Liver (tissue), 3 donors: Measurements from ENCODE around the gene PRODH.
"Not testable (repeated sequence)": the region's sequence is repeated elsewhere in the genome, so short reads cannot be mapped to it uniquely, and the experiment has no call there.

ENCODE experiments used
- FOXA1 ChIP-seq: IDR thresholded peaks from 2 replicates; pipeline ENCODE4 v1.6.1; 2016; ENCODE audit warnings: antibody characterized with exemption
- RXRA ChIP-seq, 2 donors: IDR thresholded peaks; 2 replicates each; pipeline ENCODE4 v1.6.1; 2017 to 2018; ENCODE audit warnings: antibody characterized with exemption in 2 of 2, mild to moderate bottlenecking in 1 of 2
- TAF1 ChIP-seq: conservative IDR thresholded peaks from 2 replicates; pipeline ENCODE4 v1.6.1; 2016; ENCODE audit warnings: antibody characterized with exemption, mild to moderate bottlenecking
- TF ChIP-seq, protein P1 (sequence below): fragments of 150-350 bp; IDR thresholded peaks from 2 replicates; pipeline ENCODE4 v1.5.1; 2017; ENCODE audit warnings: improper control_type of control experiment, low read depth, low read length; ENCODE audit not compliant: missing input control
- TF ChIP-seq, protein P2 (sequence below): IDR thresholded peaks from 2 replicates; pipeline ENCODE4 v1.6.1; 2016; ENCODE audit warnings: antibody characterized with exemption
- TF ChIP-seq, protein P3 (sequence below): IDR thresholded peaks from 2 replicates; pipeline ENCODE4 v1.6.1; 2016; ENCODE audit warnings: antibody characterized with exemption, mild to moderate bottlenecking
- donor health status: healthy.
- donor health status: healthy.

DNA sequence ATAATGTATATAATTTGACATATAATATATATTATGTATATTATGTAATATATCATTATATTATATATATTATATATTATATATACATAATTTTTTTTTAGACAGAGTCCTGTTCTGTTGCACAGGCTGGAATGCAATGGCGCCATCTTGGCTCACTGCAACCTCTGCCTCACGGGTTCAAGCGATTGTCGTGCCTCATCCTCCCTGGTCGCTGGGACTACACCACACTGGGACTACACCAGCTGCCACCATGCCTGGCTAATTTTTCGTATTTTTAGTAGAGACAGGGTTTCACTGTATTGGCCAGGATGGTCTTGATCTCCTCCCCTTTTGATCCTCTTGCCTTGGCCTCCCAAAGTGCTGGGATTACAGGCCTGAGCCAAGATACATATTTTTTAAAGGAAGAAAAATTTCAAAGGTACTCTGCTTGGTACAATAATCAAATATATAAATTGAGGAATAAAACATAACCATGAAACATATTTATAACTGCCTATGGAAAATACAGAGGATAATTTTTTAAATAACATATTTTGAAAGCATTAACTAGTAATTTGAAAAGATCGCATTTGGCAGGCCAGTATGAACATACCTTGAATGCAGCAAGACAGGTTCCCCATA, 39.9 kb downstream of the PRODH start:
- TF ChIP-seq, protein P1, sequence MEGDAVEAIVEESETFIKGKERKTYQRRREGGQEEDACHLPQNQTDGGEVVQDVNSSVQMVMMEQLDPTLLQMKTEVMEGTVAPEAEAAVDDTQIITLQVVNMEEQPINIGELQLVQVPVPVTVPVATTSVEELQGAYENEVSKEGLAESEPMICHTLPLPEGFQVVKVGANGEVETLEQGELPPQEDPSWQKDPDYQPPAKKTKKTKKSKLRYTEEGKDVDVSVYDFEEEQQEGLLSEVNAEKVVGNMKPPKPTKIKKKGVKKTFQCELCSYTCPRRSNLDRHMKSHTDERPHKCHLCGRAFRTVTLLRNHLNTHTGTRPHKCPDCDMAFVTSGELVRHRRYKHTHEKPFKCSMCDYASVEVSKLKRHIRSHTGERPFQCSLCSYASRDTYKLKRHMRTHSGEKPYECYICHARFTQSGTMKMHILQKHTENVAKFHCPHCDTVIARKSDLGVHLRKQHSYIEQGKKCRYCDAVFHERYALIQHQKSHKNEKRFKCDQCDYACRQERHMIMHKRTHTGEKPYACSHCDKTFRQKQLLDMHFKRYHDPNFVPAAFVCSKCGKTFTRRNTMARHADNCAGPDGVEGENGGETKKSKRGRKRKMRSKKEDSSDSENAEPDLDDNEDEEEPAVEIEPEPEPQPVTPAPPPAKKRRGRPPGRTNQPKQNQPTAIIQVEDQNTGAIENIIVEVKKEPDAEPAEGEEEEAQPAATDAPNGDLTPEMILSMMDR, result not testable (repeated sequence)
- TF ChIP-seq, protein P2, sequence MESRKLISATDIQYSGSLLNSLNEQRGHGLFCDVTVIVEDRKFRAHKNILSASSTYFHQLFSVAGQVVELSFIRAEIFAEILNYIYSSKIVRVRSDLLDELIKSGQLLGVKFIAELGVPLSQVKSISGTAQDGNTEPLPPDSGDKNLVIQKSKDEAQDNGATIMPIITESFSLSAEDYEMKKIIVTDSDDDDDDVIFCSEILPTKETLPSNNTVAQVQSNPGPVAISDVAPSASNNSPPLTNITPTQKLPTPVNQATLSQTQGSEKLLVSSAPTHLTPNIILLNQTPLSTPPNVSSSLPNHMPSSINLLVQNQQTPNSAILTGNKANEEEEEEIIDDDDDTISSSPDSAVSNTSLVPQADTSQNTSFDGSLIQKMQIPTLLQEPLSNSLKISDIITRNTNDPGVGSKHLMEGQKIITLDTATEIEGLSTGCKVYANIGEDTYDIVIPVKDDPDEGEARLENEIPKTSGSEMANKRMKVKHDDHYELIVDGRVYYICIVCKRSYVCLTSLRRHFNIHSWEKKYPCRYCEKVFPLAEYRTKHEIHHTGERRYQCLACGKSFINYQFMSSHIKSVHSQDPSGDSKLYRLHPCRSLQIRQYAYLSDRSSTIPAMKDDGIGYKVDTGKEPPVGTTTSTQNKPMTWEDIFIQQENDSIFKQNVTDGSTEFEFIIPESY, result not testable (repeated sequence)
- TF ChIP-seq TAF1; RXRA (IDR thresholded peaks at IDR 0.05); FOXA1: not testable (repeated sequence)
- TF ChIP-seq, protein P3, sequence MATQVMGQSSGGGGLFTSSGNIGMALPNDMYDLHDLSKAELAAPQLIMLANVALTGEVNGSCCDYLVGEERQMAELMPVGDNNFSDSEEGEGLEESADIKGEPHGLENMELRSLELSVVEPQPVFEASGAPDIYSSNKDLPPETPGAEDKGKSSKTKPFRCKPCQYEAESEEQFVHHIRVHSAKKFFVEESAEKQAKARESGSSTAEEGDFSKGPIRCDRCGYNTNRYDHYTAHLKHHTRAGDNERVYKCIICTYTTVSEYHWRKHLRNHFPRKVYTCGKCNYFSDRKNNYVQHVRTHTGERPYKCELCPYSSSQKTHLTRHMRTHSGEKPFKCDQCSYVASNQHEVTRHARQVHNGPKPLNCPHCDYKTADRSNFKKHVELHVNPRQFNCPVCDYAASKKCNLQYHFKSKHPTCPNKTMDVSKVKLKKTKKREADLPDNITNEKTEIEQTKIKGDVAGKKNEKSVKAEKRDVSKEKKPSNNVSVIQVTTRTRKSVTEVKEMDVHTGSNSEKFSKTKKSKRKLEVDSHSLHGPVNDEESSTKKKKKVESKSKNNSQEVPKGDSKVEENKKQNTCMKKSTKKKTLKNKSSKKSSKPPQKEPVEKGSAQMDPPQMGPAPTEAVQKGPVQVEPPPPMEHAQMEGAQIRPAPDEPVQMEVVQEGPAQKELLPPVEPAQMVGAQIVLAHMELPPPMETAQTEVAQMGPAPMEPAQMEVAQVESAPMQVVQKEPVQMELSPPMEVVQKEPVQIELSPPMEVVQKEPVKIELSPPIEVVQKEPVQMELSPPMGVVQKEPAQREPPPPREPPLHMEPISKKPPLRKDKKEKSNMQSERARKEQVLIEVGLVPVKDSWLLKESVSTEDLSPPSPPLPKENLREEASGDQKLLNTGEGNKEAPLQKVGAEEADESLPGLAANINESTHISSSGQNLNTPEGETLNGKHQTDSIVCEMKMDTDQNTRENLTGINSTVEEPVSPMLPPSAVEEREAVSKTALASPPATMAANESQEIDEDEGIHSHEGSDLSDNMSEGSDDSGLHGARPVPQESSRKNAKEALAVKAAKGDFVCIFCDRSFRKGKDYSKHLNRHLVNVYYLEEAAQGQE, result not testable (repeated sequence)
